GM18951 (cell line): Measurements from ENCODE around the gene UBE2E1.
"Not testable (repeated sequence)": the region's sequence is repeated elsewhere in the genome, so short reads cannot be mapped to it uniquely, and the experiment has no call there.

Source experiments
- POLR2A ChIP-seq: IDR thresholded peaks from 4 replicates; pipeline ENCODE4 v1.6.1; 2011; ENCODE audit warnings: mild to moderate bottlenecking; ENCODE audit not compliant: insufficient read length, insufficient read depth; ENCODE audit errors: extremely low read depth
- in situ Hi-C: fragments of 300-500 bp; cut with MboI; formaldehyde crosslinking; loops from one replicate; pipeline ENCODE4 v1.12.0; 2022; ENCODE audit warnings: low sequenced_read_pairs, mixed read lengths, inconsistent platforms; ENCODE audit not compliant: unreplicated experiment

UBE2E1 gene

GRCh38 chr3:23889386-23889785 is 83.6 kb downstream of the UBE2E1 start:
- in situ Hi-C loops: loop anchor here (25.0 kb wide), 1 partner anchor 348 kb away; no protein-coding TSS in a partner anchor
- TF ChIP-seq POLR2A: no peak

DNA sequence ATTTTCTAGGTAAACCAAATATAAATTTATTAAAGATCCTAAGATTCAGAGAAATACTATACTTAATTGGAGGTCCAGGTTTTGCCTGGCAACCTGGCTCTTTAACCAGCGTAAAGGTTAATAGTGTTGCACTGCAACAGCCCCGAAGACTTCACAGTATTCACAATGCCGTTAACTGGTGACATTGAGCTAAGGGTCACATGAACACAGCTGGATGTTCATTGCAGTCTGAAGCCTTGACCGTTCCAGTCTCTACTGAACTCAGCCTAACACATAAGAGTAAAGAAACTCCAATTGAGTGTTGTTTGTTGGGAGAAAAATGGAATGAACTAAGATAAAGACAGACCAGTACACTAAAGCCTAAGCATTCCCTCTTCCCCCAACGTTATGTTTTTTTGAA is 84.2 kb downstream of the UBE2E1 start:
- in situ Hi-C loops: loop anchor here (25.0 kb wide), 1 partner anchor 347 kb away; no protein-coding TSS in a partner anchor
- no peak for TF ChIP-seq POLR2A

GRCh38 chr3:23894254-23895061 is 88.7 kb downstream of the UBE2E1 start:
- no peak for TF ChIP-seq POLR2A
- in situ Hi-C loops: loop anchor here (25.0 kb wide), 1 partner anchor 343 kb away; no protein-coding TSS in a partner anchor

DNA sequence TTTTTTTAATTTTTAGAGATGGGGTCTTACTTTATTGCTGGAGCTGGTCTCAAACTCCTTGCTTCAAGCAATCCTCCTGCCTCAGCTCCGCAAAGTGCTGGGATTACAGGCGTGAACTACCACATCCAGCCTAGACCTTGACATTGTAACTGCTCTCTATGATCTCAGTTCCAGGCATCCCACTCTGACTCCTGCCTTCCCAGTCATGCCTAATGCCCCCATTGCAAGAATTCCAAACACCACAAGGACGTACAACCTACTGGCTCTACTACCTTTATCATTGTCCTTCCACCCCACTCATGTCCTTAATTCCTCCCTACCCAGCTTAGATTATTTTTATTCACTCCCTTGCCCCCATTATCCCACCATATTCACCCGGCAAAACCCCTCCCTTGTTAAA is 89.4 kb downstream of the UBE2E1 start:
- TF ChIP-seq POLR2A: no peak
- in situ Hi-C loops: loop anchor here (25.0 kb wide), 1 partner anchor 342 kb away; no protein-coding TSS in a partner anchor

- in situ Hi-C loops: no loop called here
- TF ChIP-seq POLR2A: no peak
Measured at GRCh38 chr3:23900744-23901143, 95.0 kb downstream of the UBE2E1 start.

- no peak for TF ChIP-seq POLR2A
- in situ Hi-C loops: no loop called here
Measured at GRCh38 chr3:23904545-23904944, 98.8 kb downstream of the UBE2E1 start.

DNA sequence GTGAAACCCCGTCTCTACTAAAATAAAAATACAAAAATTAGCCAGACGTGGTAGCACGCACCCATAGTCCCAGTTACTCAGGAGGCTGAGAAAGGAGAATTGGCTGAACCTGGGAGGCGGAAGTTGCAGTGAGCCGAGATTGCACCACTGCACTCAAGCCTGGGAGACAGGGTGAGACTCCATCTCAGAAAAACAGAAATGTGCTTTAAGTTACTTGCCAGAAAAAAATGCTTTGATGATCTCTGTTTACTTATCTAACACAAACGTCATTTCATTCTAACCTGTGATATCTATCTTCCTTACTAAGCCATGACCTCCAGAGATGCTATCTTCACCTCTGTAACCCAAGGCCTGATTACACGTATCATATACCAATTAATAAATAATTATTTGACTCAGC is 103.6 kb downstream of the UBE2E1 start:
- TF ChIP-seq POLR2A: no peak
- in situ Hi-C loops: no loop called here

DNA sequence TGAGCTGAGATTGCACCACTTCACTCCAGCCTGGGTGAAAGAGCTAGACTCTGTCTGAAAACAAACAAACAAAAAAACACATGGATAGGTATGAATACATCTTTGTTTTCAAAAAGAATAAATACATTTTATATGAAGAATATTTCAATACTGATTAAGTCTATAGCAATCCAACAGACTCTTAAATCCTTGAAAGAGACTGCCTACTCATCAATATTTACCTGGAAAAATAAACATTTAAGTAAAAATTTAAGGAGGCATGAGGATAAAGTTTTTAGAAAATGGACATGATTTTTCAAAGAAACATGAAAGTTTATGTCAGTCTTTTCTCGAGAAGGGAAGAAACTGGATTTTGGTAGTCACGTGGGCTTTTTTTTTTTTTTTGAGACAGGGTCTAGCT is 105.6 kb downstream of the UBE2E1 start:
- no peak for TF ChIP-seq POLR2A
- in situ Hi-C loops: no loop called here

DNA sequence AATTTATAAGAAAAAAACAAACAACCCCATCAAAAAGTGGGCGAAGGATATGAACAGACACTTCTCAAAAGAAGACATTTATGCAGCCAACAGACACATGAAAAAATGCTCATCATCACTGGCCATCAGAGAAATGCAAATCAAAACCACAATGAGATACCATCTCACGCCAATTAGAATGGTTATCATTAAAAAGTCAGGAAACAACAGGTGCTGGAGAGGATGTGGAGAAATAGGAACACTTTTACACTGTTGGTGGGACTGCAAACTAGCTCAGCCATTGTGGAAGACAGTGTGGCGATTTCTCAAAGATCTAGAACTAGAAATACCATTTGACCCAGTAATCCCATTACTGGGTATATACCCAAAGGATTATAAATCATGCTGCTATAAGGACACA is 106.6 kb downstream of the UBE2E1 start:
- in situ Hi-C loops: not testable (repeated sequence)

GRCh38 chr3:23913182-23913581 is 107.4 kb downstream of the UBE2E1 start:
- in situ Hi-C loops: no loop called here
- TF ChIP-seq POLR2A: no peak

DNA sequence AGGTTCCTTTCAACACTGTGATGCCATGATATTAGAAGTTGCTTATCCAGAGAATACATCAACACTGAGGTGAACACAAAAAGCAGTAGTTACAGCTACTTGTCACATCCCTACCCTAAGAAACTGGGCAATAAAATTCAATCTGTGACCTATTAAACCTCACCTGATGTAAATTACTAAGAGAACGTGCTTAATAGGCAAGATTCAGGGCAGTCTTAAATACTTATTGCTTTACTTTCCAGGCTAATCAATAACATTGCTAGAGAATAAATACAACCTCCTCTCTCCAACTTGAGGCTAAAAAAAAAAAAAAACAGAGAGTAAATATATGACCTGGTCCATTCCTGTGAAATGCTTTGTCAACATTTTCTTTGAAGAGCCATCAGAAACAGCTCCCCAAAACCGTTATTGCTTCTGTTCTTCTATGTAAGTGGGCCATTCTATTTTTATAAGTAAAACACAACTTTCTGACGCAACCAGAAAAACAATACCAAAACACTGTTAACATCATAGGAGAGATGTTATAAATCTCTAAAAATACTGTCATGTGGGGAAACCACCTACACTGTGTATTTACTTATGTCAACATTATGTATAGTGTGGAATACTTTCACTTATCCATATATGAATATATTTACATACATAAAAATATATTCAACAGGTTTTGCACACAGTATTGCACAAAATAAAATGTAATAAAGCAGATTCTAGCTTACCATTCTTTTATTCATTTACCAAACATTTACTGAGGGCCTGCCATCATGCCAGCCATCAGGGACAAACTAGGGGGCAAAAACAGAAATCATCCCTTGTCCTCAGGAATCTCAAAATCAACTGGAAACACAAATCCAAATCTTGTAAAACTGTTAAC is 108.4 kb downstream of the UBE2E1 start:
- TF ChIP-seq POLR2A: no peak
- in situ Hi-C loops: no loop called here

DNA sequence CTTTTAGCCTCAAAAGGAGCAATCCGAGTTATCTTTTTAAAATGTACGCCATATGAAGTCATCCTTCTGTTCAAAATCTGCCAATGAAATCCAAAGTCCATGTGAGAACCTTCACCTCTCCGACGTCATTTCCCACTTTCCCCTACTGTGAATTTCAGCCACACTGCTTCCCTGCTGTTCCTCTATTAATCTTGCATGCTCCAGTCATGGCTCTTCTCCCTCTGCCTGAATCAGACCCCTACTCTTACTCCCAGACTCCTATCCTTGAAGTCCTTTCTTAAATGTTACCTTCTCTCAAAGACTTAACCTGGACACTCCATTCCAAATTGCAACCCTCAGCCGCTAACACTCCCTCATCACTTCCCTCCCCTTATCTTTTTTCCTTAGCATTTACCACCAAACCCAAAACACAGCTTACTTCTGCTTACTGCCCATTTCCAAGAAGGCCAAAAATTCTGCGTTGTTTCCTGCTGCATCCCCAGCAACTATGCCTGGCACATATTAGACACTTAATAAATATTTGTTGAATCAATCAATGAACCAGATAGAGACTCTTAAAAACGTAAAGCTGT is 109.9 kb downstream of the UBE2E1 start:
- in situ Hi-C loops: no loop called here
- TF ChIP-seq POLR2A: no peak

- in situ Hi-C loops: no loop called here
- no peak for TF ChIP-seq POLR2A
Measured at GRCh38 chr3:23916152-23916885, 110.6 kb downstream of the UBE2E1 start.
